HG03064 (cell line): ENCODE results near the gene FNDC5.

ENCODE experiments used
- ATAC-seq: cut with Tn5 transposase; IDR thresholded peaks from one replicate; pipeline ENCODE4 v1.9.1; 2021; ENCODE audit warnings: low read depth; ENCODE audit not compliant: unreplicated experiment

FNDC5 gene

DNA sequence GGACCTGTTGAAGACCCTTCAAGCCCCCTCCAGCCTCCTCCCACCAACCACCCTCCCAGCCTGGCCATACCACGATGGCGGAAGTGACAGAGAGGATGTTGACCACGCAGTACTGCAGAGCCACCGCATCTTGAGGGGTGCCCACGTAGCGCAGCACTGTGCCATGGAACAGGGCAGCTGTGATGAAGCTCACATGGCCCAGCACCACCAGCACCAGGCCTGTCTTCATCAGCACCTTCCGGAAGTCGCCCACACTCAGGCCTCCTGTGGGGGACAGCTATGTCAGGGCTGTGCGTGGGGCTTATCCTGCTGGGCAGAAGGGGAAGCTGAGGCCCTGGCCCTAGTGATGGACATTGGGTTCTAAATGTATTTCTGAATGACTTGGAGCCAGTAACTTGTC, 27.3 kb upstream of the FNDC5 start:
- no peak for ATAC-seq

DNA sequence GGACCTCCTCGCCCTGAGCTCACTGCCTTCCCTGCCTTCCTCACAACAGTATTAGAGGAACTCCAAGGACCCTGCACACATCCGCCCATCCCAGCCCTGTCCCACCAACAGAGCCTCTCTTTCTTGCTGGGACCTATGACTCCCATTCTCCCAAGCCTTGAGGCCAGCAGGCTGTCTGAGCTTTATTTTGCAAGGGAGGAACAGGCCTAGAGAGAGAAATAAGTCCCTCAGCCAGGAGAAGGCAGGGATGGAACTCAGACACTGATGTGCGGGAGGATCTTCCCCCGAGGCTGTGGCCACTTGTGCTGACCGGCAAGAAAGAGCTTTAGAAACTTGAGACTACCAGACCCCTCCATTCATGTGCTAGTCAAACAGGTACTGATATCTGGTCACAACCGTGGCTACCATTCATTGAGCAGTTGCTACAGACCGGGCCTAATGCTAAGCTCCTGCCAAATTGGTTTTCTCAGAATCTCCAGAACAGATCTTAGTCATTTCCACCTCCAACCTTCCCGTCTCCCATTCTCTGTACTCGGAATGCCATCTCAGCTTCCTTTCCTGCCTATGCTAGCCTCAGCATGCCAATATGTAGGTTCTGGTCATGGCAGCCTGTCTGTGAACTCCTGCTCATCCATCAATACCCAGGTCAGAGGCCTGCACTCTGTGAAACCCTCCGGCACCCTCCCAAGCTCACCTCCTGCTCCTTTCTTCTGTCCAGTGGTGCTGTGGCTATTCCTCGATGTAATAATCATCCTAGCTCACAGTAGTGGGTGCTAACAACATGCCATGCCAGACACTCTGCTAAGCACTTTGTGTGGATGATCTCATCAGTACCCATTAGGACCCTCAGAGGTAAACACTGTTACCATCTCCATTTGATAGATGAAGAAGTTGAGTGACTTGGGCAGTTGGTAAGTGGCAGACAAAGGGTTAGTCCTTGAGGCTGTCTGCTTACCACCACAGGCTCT, 26.7 kb upstream of the FNDC5 start:
- no peak for ATAC-seq

DNA sequence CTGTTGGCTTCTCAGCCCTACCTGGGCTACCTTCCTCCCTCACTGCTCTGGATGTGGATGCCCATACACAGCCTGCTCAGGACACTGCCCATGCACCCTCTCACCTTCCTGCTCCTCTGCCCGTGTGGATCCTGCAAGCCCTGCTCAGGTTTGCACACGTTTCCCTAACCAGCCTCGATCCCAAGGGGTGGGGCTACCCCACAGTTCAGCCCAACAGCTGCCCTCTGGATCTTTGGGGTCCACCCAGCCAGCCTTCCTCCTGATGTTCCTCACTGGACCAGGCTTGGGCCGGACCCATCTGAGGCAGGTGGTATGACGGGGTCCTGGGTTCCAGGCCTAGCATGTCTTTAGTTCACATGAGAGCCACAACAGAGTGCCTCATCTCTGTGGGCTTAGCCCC, 25.7 kb upstream of the FNDC5 start:
- no peak for ATAC-seq

DNA sequence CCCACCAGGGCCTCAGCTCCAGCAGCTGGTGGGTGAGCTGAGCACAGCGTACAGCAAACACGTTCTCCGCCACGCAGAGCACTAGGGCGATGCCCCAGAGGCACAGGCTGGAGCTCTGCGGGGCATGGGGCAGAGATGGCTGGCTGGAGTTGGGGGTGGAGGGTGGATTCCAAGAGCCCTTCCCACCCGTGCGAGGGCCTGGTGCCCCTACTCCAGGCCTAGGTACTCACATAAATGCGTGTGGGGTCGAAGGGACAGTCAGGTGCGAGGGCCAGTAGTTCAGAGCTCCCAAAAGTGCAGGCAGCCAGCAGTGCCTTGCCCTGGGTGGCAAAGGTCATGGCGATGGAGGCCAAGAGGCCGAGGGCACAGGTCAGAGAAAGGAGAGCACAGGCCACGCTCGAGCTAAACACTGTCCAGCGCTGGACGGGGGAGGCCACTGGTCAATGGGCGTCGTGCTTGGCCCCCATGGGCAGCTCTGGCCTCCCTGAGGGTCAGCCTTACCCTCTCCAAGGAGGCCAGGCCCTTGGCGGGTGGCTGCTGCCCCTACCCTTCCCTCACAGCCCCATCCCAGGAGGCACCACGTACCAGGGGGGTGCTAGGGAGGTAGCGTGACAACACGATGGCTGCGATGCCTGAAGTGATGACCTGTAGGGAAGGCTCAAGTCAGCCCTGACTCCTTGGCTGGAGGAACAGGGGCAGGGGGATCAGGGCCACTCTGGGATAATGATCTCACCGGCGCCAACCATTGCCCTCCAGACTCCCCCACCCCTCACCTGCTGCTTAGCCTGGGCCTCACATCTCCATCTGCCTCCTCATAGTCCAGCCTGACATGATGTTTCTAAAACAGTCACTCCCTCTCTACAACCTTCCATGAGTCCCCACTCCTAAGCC, 24.9 kb upstream of the FNDC5 start:
- no peak for ATAC-seq

DNA sequence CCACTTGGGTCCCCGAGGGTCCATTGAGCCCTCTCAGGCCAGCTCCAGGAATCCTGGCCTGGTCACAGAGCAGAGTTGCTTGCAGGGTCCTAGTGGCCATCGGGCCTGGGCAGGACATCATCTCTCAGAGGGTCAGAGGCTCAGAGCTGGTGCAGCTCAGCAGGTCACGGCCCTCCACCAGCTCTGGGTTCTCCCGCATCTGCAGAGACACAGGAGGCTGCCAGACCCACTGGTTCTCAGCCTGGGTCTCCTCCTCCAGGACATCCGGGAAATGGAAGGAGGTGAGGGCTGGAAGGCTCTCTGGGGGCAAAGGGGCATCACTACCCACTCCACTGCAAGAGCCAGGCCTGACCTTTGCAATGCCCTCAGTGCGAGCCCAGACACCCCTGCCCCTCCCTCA, 24.0 kb upstream of the FNDC5 start:
- no peak for ATAC-seq

DNA sequence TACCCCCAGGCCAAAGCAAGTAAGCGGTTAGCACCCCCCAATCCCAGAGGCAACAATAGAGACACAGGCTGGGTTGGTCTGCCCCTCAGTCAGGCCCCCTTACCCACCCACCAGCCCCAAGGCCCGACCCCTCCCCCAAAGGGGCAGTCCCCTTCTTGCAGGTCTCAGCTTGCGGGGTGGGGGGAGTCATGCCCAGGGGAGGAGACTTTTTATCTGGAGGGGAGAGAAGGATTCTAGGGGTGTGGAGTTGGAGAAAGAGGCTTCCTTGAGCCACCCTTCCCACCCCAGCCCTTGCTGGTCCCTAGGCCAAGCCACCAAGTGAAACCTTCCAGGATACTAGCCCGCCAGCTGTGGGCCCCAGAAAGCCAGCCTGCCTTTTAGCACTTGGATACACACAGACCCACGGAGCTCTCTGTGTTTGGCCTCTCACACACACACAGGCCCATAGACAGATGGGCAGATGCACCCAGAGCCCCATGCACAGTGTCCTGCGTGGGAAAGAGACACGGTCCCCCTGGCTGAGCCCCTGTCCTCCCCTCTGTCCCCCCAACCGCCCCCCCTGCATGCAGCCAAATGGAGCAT, 23.4 kb upstream of the FNDC5 start:
- no peak for ATAC-seq

DNA sequence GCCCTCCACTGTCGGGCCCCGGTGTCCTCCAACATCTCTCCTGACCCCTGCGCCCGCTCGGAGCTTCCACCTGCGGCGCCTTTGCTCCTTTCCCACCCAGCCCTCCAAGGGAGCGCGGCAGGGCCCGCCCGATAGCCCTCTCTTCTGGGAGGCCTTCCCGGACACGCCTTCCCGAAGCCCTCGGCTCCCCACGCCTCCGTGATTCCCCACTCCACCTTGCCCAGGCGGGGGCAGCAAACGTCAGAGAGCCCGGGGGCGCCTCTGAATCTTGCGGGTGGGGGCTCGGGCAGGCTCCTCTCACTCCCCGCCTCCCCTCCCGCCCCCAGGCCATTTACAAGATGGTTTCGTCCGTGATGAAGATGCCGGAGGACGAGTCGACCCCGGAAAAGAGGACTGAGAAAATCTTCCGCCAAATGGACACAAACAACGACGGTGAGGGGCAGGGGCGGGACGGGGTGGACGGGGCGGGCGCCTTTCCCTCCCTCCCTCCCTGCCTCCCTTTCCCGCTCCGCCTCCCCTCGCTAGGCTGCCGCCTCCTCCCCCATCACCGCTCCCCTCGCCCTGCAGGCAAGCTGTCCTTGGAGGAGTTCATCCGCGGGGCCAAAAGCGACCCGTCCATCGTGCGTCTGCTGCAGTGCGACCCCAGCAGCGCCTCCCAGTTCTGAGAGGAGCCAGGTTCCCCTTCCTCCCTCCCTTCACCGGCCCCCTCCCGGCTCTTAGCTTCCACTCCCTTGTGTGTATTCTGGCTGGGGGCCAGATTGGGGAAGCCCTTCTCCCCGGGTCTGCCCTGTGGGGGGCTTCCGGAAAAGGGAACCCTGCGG, 22.7 kb upstream of the FNDC5 start:
- no peak for ATAC-seq

DNA sequence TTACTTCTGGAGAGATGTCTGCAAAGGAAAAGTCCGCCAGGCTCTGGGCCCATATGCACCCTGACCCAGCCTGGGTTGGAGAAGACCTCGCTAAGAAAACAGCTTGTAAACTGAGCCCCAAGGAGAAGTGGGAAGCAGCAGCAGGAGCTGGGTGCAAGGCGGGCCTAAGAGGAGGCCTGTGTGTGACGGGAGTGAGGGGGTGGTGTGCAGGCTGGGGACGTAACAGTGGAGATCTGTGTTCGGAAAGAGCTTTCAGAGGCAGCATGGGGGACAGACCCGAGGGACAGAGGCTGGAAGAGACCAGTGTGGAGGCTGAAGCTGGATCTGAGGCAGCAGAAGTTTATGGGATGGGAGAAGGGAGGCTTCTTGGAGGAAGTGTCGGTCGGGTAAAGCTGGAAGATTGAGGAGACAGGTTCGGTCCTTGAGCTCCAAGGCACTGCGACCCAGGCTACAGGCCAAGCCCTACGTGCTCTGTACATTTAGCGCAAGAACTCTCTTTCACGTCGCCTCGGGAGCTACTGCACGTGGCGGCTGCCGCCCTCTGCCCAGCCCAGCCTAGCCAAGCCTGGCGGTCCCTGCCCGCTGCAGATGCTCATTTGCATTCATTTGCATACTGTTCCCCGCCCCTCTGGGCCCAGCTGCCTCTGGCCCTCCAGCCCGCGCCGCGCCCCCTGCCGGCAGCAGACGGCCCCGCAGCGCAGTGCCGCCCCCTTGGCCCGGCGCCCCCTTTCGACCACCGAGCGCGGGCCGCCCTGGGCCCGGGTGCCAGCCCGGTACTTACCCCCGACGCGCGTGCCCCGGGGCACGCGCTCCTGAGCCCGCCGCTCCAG, 21.9 kb upstream of the FNDC5 start:
- no peak for ATAC-seq

DNA sequence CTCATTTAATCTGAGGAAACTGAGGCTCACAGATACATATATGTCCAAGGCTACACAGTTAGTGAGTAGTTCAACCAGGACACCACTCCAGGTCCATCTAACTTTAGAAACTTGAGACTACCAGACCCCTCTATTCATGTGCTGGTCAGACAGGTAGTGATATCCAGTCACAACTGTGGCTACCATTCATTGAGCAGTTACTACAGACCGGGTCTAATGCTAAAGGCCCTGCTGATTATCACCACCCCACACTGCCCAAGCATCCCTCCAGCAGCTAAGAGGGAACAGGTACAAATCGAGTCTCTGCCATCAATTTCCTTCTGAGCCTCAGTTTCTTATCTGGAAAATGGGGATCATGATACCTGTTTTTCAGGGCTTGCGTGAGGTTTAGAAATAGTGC, 20.9 kb upstream of the FNDC5 start:
- ATAC-seq, result no peak

DNA sequence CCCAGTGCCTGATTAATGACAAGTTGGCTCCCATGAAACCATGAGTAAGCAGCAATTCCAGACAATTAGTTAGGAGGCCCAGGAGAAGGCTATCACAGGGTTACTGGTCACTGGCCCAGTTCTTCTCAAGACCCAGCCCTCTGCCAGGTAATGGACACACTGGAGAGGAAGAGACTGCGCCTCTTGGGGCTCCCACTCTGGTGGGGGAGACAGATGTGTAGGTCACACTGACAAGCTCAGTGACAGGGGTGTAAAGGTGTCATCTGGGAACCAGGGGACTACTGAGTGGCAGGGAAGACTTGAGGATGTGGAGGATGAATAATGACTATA, 20.5 kb upstream of the FNDC5 start:
- ATAC-seq, result no peak

DNA sequence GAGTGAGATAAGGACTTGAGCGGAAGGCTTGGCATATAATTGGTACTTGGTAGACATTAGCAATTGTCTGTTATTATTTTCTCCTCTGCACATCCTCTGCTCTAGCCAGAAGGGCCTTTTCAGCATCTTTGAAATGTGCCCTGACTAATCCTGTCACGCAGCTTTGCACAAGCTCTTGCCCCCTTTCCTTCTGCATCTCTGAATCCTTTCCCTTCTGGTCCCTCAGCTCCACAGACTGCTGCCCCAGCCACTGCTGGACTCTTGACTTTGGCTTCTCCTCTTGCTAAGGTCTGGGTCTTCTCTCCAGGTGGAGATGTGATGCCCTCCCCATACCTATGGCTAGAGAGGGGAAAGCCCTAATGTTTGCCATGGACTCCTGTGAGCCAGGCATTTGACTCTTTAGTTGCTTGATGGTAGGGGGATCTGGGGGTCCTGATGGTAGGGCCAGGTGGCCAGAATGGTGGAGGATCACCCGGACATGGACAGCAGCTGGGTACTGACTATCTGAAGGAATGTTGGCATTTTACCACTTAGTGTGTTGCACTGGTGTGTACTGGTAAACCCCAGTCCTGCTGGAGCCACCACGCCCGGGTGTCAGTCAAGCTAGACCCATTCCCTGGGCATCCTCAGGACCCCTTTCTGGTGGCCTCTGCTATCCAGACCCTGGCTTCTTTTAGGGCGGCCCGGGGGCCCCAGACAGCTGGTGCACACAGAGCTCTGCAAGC, 20.0 kb upstream of the FNDC5 start:
- no peak for ATAC-seq

DNA sequence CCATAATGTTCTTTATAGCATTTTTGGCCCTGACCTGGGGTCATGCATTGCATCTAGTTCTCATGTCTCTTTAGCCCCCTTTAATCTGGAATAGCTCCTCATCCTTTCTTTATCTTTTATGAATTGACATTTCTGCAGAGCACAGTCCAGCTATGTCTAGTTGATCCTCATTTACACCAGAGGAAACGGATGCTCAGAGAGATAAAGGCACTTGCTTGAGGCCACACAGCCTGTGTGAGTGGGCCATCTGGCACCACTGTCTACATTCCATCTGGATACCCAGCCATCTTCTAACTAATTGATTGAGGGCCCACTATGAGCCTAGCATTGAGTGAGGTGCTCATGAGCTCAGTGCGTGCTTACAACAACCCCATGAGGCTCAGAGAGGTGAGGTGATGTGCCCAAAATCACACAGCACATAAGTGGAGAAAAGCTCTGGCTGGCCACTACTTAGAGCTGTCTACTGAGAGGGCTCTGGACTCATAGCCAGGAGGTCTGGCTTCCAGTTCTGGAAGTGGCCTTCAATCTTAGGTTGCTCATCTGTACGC, 19.1 kb upstream of the FNDC5 start:
- no peak for ATAC-seq

DNA sequence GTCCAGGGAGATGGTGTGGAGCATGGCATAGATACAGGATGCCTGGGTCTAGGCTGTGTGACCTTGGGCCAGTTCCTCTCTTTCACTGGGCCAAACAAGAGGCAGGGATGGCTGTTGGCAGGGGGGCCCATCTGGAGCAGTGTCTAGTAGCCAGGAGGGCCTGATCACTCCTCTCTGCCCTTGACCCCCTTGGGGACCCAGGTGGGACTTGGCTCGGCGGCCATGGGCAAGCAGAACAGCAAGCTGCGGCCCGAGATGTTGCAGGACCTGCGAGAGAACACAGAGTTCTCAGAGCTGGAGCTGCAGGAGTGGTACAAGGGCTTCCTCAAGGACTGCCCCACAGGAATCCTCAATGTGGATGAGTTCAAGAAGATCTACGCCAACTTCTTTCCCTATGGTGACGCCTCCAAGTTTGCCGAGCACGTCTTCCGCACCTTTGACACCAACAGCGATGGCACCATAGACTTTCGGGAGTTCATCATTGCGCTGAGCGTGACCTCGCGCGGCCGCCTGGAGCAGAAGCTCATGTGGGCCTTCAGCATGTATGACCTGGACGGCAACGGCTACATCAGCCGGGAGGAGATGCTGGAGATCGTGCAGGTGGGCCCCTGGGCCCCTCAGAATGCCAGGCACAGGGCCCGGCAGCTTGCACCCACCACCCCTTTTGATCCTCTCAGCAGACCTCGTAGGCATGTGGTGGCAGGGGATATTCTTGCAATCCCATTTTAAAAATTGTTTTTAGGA, 18.1 kb upstream of the FNDC5 start:
- no peak for ATAC-seq

DNA sequence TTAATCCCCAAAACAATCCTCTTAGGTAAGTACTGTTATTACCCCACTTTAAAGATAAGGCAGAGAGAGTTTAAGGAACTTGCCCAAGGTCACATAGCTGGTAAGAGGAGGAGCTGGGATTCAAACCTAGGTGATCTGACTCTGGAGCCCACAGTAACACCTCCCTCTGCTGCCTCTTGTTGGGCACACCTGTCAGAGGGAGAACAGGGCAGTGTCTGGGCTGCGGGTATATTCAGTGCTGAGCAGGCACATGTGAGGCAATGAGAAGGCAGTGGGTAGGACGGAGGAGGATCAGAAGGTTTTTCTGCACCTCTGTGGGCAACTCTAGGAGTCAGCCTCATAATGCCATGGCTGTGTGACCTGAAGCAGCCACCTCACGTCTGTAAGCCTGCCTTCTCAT, 17.4 kb upstream of the FNDC5 start:
- ATAC-seq, result no peak

DNA sequence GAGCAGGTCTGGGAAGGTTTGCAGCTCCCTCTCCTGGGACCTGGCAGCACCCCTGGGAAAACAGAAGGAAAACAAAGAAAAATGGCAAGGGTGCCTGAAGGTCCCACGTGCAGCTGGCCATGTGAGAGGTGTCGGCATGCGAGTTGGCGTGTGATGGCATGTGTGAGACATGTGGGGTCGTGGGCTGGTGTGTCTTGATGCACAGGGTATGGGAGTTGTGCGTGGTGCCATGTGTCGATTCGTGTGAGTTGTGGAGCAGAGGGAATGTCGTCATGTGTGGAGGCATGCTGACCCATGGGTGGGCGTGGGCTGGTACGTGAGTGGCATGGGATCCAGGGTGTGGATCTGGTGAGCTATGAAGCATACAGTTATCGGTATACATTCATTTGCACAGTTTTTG, 16.9 kb upstream of the FNDC5 start:
- ATAC-seq, result no peak

DNA sequence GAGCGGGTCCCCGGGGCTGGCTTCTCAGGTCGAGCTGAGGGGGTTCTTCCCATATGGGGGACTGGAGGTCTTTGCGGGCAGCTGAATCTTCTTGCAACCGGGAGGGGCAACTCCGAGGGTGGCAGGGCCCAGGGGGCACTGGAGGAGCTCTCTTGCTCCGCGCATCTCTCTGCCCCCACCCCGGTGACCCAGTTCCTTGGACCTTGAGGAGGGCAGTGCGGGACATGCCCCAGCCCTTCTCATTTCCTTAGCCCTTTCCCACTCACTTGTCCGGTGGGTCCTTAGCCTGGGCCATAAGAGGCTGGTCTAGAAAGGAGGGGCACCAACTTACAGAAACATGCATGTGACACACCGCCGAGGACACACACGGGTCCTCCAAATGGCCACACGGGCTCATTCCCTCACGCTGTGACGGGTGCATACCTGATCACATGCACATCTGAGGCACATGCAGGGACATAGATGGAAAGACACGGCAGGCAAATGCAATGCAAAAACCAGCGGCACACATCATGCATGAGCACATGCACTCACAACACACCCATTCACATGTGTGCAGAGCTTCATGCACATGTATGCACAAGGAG, 16.2 kb upstream of the FNDC5 start:
- no peak for ATAC-seq

DNA sequence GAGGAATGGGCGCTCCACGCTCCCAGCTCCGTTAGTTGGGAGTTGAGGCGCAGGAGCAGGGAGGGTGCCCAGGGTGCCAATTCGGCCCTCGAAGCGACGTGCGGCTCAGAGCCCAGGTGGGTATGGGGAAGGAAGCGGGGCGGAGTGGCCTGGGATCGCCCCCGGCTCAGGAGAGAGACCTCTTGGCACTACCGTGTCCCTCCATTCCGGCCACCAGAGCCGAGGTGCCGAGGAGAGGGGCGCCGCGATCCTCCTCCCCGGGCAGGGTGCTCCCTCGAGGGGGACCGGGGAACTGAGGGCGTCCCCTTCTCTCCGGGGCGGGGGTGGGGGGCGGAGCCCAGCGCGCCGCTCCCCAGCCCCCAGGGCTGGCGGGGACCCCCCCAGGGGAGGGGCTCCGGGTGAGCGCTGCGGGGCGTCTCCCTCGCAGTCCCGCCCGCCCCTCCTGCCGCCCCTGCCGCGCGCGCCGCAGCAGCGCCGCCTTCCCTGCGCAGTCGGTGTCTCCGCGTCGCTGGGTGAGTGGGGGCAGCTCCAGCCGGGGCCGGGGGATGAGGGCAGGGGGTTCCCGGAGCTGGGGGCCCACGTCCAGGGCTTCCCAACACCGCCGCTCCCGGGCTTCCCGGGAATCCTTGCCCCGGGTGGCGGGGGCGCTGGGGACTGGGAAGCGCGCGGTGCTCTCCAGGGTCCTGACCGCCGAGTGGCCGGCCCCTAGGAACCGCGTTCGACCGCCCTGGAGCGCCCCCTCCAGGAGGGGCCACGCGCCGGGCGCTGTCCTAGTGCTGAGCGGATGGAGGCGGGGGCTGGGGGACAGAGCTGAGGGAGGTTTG, 15.5 kb upstream of the FNDC5 start, which contains the start of gene HPCA:
Gene HPCA, plus strand, starts transcription at position 488 of the 824 bp plus-strand sequence. CDS start 2,408 bp downstream, outside the sequence.
- ATAC-seq, result no peak
